ENCODE measurements around the gene REV3L.

DNA sequence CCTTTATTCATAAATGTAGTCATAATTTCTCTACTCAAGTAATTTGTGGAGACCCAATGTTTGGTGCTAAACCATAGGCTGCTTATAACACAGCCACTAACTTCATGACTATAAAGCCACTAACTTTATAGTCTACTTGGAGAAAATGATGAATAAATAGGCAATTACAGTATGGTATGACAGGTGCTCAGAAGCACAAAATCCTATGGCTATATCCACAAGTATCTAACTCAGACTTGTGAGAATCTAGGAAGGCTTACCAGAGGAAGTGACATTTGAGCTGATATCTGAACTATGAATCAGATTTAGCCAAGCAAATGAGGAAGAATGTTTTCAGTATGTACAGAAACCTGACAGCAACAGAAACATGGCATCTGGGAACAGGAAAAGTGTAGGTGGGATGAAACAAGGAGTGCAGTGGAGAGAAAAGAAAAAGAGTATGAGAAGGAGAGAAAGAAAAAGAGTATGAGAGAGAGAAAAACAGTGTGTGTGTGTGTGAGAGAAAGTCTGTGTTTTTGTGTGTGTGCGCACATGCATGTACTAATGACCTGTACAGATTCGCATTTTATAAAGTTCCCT is 59.9 kb downstream of the REV3L start:
- TF ChIP-seq GATA2 (IDR thresholded peaks at IDR 0.05; ENCODE audit: low read depth, low read length) (no peak), GATA3 (IDR thresholded peaks at IDR 0.05; ENCODE audit: low read depth, low read length) (no peak)

Data from SH-SY5Y (cell line).